OCI-LY7 (cell line): Measurements from ENCODE around the gene MNS1. TPM values are rescaled to one million over a fixed set of nuclear protein-coding genes. Genes with fewer than 3 reads are reported as not detected.
"Not testable (repeated sequence)": the region's sequence is repeated elsewhere in the genome, so short reads cannot be mapped to it uniquely, and the experiment has no call there.

Source experiments
- BruUV-seq: library from RNA; stranded (reverse); fragments of 400-500 nt; replicated peaks from 2 replicates; lab custom pipeline; 2021; lab: Mats Ljungman, UMichigan
- CTCF ChIA-PET: fragments of 300-600 bp; sonication (Branson Sonifier 250); formaldehyde crosslinking; loops from one replicate; lab custom pipeline; 2022; ENCODE audit warnings: antibody characterized with exemption; ENCODE audit not compliant: unreplicated experiment; lab: Charles Lee
- POLR2A ChIA-PET: fragments of 300-600 bp; sonication (Branson Sonifier 250); formaldehyde crosslinking; loops from one replicate; lab custom pipeline; 2022; ENCODE audit warnings: antibody characterized with exemption; lab: Charles Lee
- DNase-seq: peaks from one replicate; pipeline ENCODE4 v3.0.0-alpha.2; 2015; ENCODE audit warnings: low spot score
- H2AFZ ChIP-seq: fragments of 200-600 bp; sonication (generic), shearing (Covaris generic); 2 replicates; pipeline ENCODE4 v1.6.1; 2014; ENCODE audit warnings: mild to moderate bottlenecking, antibody characterized with exemption, low read length, moderate library complexity
- H3K27ac ChIP-seq: fragments of 200-600 bp; sonication (generic); 2 replicates; pipeline ENCODE4 v1.5.1; 2014; ENCODE audit warnings: mixed run types, low read depth, mild to moderate bottlenecking, moderate library complexity, low read length, inconsistent platforms; ENCODE audit not compliant: poor library complexity, severe bottlenecking
- H3K36me3 ChIP-seq: fragments of 200-600 bp; sonication (generic); 2 replicates; pipeline ENCODE4 v1.6.1; 2014; ENCODE audit warnings: mild to moderate bottlenecking, antibody characterized with exemption, low read length, moderate library complexity, mixed read lengths; ENCODE audit not compliant: insufficient read depth
- H3K4me1 ChIP-seq: fragments of 200-600 bp; sonication (generic); 2 replicates; pipeline ENCODE4 v1.5.1; 2014; ENCODE audit warnings: mild to moderate bottlenecking, low read length; ENCODE audit not compliant: insufficient read depth, poor library complexity, severe bottlenecking
- H3K4me2 ChIP-seq: fragments of 200-600 bp; sonication (generic); 2 replicates; pipeline ENCODE4 v1.6.1; 2014; ENCODE audit warnings: mild to moderate bottlenecking, low read length
- H3K4me3 ChIP-seq: fragments of 200-600 bp; sonication (generic); 2 replicates; pipeline ENCODE4 v1.5.1; 2014; ENCODE audit warnings: mild to moderate bottlenecking, low read depth, low read length; ENCODE audit not compliant: poor library complexity, severe bottlenecking
- H3K79me2 ChIP-seq: fragments of 200-600 bp; sonication (generic); 2 replicates; pipeline ENCODE4 v1.6.1; 2016; ENCODE audit warnings: low read depth, mild to moderate bottlenecking, low read length, moderate library complexity, mixed read lengths; ENCODE audit not compliant: insufficient read depth
- H3K9me2 ChIP-seq: fragments of 200-600 bp; sonication (generic); 2 replicates; pipeline ENCODE4 v1.6.1; 2016; ENCODE audit warnings: mild to moderate bottlenecking, low read length, mixed read lengths; ENCODE audit not compliant: insufficient read depth
- H3K9me3 ChIP-seq: fragments of 200-600 bp; sonication (generic); 2 replicates; pipeline ENCODE4 v1.6.1; 2014; ENCODE audit warnings: mild to moderate bottlenecking, mixed run types, low read length, mixed read lengths
- H4K20me1 ChIP-seq: fragments of 200-600 bp; sonication (generic); 2 replicates; pipeline ENCODE4 v1.6.1; 2014; ENCODE audit warnings: mild to moderate bottlenecking, antibody characterized with exemption, low read length, moderate library complexity, mixed read lengths; ENCODE audit not compliant: insufficient read depth
- CTCF ChIP-seq: fragments of 200-600 bp; sonication (generic); conservative IDR thresholded peaks from 2 replicates; pipeline ENCODE4 v1.5.1; 2014; ENCODE audit warnings: mild to moderate bottlenecking, antibody characterized with exemption, low read length, moderate library complexity, mixed read lengths
- EZH2phosphoT487 ChIP-seq: fragments of 200-600 bp; sonication (generic); IDR thresholded peaks from 2 replicates; pipeline ENCODE4 v1.6.1; 2018; ENCODE audit warnings: low read depth, borderline replicate concordance, mild to moderate bottlenecking, mixed run types, antibody characterized with exemption, low read length, moderate library complexity, mixed read lengths
- intact Hi-C: fragments of 100-400 bp; cut with micrococcal nuclease; formaldehyde crosslinking; loops from one replicate; pipeline ENCODE4 v1.10.0; 2022; ENCODE audit not compliant: unreplicated experiment
- total RNA-seq, 2 experiments: library from RNA; depleted of rRNA in 1 of 2; stranded (reverse); fragments of >200 nt in 1 of 2; shearing (Covaris generic) in 1 of 2; gene quantifications; 2 replicates each; pipeline ENCODE4 v1.2.3, GENCODE V29; 2014 to 2022

The MNS1 gene
- total RNA-seq, 2 experiments from 2014 or later: 1.8 TPM

DNA sequence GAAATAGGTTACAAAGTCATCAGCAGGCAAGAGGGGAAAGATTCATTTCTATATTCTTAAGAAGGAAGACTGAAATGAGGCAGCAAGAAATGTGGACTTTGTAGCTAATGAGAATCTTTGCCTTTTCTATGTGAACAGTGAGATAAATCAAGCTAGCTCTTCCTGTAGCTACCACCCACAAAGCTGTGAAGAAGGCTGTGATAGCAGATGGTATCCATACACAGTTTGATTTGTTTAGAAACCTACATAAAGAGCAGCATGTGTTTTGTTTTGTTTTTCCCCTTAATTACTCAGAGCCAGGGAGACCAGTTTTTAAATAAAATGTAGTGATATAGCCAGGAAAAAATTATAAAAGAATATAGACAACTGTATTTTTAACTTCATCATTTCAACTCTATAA lies 54.2 kb downstream of the MNS1 start:
- intact Hi-C loops: no loop called here
- CTCF ChIA-PET: no interaction called here

DNA sequence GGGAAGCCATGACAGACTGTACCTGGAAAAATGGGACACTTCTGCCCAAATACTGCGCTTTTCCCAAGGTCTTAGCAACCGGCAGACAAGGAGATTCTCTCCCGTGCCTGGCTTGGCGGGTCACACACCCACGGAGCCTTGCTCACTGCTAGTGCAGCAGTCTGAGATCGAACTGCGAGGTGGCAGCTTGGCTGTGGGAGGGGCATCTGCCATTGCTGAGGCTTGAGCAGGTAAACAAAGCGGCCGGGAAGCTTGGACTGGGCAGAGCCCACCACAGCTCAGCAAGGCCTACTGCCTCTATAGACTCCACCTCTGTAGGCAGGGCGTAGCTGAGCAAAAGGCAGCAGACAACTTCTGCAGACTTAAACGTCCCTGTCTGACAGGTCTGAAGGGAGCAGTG lies 65.7 kb downstream of the MNS1 start:
- BruUV-seq, H4K20me1 ChIP-seq, H3K4me1 ChIP-seq, H3K27ac ChIP-seq, H3K79me2 ChIP-seq, intact Hi-C loops, DNase-seq, H3K9me3 ChIP-seq, CTCF ChIA-PET, H3K4me3 ChIP-seq, H2AFZ ChIP-seq, H3K9me2 ChIP-seq, POLR2A ChIA-PET, H3K4me2 ChIP-seq: not testable (repeated sequence)
- peaks cover 54% of the 10 kb centered on the region for H3K36me3 ChIP-seq

More for the DNA sequence above, 54.2 kb downstream of the MNS1 start:
- H3K36me3 ChIP-seq: peaks cover 18% of the 10 kb centered on the region
- no peak overlapping the region for H3K27ac ChIP-seq
- H3K4me1 ChIP-seq: no peaks in the 10 kb centered on the region
- TF ChIP-seq EZH2phosphoT487 (no peak), CTCF (no peak)
- no peak for DNase-seq
- POLR2A ChIA-PET: interaction anchor here (1.6 kb wide), 1 partner anchor 14 kb away, joined by 4 read pairs; no protein-coding TSS in a partner anchor
- no peaks in the 10 kb centered on the region; the same call in 1 of the 2 replicates for H3K9me3 ChIP-seq
- H3K4me2 ChIP-seq: no peak overlapping the region
- no TSS peak for BruUV-seq
- no peaks in the 10 kb centered on the region for H4K20me1 ChIP-seq
- H3K9me2 ChIP-seq: no peaks in the 10 kb centered on the region
- no peak overlapping the region for H3K4me3 ChIP-seq
- H3K79me2 ChIP-seq: no peaks in the 10 kb centered on the region
- no peak overlapping the region for H2AFZ ChIP-seq

- H3K79me2 ChIP-seq, DNase-seq, CTCF ChIA-PET, H3K9me2 ChIP-seq, H3K9me3 ChIP-seq, POLR2A ChIA-PET, H4K20me1 ChIP-seq, BruUV-seq, H3K4me1 ChIP-seq, intact Hi-C loops, H2AFZ ChIP-seq, H3K4me2 ChIP-seq, H3K27ac ChIP-seq, H3K4me3 ChIP-seq: not testable (repeated sequence)
- peaks cover 69% of the 10 kb centered on the region for H3K36me3 ChIP-seq
Measured at GRCh38 chr15:56397325-56397724, 67.6 kb downstream of the MNS1 start.

GRCh38 chr15:56394909-56395308 lies 70.0 kb downstream of the MNS1 start:
- H3K4me2 ChIP-seq: no peak overlapping the region
- H3K27ac ChIP-seq: no peak overlapping the region
- no peak overlapping the region for H3K4me3 ChIP-seq
- intact Hi-C loops: no loop called here
- H3K79me2 ChIP-seq: peaks cover 2% of the 10 kb centered on the region; the same call in 1 of the 2 replicates
- no TSS peak for BruUV-seq
- CTCF ChIA-PET: no interaction called here
- no peaks in the 10 kb centered on the region; the same call in 1 of the 2 replicates for H3K9me3 ChIP-seq
- no peak for TF ChIP-seq EZH2phosphoT487
- TF ChIP-seq CTCF: no peak
- H3K36me3 ChIP-seq: peaks cover 83% of the 10 kb centered on the region
- no peak for DNase-seq
- no peaks in the 10 kb centered on the region for H3K9me2 ChIP-seq
- POLR2A ChIA-PET: no interaction called here
- no peaks in the 10 kb centered on the region for H4K20me1 ChIP-seq
- no peaks in the 10 kb centered on the region for H3K4me1 ChIP-seq
- no peak overlapping the region for H2AFZ ChIP-seq
